Measurements from ENCODE around the gene SULT1A1. TPM values are rescaled to one million over a fixed set of nuclear protein-coding genes. Genes with fewer than 3 reads are reported as not detected.

Gene SULT1A1
- total and polyA plus RNA-seq, 5 donors from 2014 or later, result 6.4 to 19.2 (median 9.4) TPM

GRCh38 chr16:28592511-28592910 lies 17.3 kb downstream of the SULT1A1 start:
- Mint-ChIP-seq H3K27ac (peak overlapping the region in 2 of 3 donors; percentile 49 to 79), H3K27me3 (no peaks in the 10 kb centered on the region), H3K4me1 (peaks cover 0 to 3% (median 1%) of the 10 kb centered on the region in 4 donors), H3K9me3 (no peaks in the 10 kb centered on the region), H3K4me3 (no peak overlapping the region), H3K36me3 (peaks cover 24% of the 10 kb centered on the region)
- Histone ChIP-seq H3K27ac (ENCODE audit: insufficient read depth, low read length, poor library complexity, severe bottlenecking) (no peak overlapping the region), H3K27me3 (ENCODE audit: control insufficient read depth, insufficient read depth, low read length) (no peaks in the 10 kb centered on the region), H3K4me1 (ENCODE audit: control insufficient read depth, insufficient read depth, low read length, poor library complexity, severe bottlenecking) (no peaks in the 10 kb centered on the region), H3K4me3 (ENCODE audit: low read depth, low read length) (no peak overlapping the region), H3K36me3 (ENCODE audit: control insufficient read depth, insufficient read depth, low read length) (peaks cover 38% of the 10 kb centered on the region), H3K9me3 (ENCODE audit: control insufficient read depth in 2 of 2, low read length in 2 of 2) (no peaks in the 10 kb centered on the region)
- ATAC-seq (ENCODE audit: low read depth in 2 of 2) (no peak), DNase-seq (no peak)

GRCh38 chr16:28591355-28591754 lies 18.5 kb downstream of the SULT1A1 start:
- H3K4me1 Mint-ChIP-seq, result peaks cover 0 to 3% (median 1%) of the 10 kb centered on the region in 4 donors
- H3K9me3 Mint-ChIP-seq, result no peaks in the 10 kb centered on the region
- Histone ChIP-seq H3K27me3 (ENCODE audit: control insufficient read depth, insufficient read depth, low read length) (no peaks in the 10 kb centered on the region), H3K9me3 (ENCODE audit: control insufficient read depth in 2 of 2, low read length in 2 of 2) (no peaks in the 10 kb centered on the region), H3K4me3 (ENCODE audit: low read depth, low read length) (no peak overlapping the region), H3K36me3 (ENCODE audit: control insufficient read depth, insufficient read depth, low read length) (peaks cover 48% of the 10 kb centered on the region), H3K27ac (ENCODE audit: insufficient read depth, low read length, poor library complexity, severe bottlenecking) (no peak overlapping the region), H3K4me1 (ENCODE audit: control insufficient read depth, insufficient read depth, low read length, poor library complexity, severe bottlenecking) (no peaks in the 10 kb centered on the region)
- no peaks in the 10 kb centered on the region for H3K27me3 Mint-ChIP-seq
- no peak for DNase-seq
- H3K36me3 Mint-ChIP-seq, result peaks cover 30% of the 10 kb centered on the region
- ATAC-seq (ENCODE audit: low read depth in 2 of 2), result no peak
- peak overlapping the region in 1 of 3 donors; percentile 14 for H3K27ac Mint-ChIP-seq
- H3K4me3 Mint-ChIP-seq, result no peak overlapping the region

- Mint-ChIP-seq H3K4me1 (peaks cover 0 to 3% (median 1%) of the 10 kb centered on the region in 4 donors), H3K9me3 (no peaks in the 10 kb centered on the region), H3K4me3 (no peak overlapping the region), H3K27ac (no peak overlapping the region), H3K27me3 (no peaks in the 10 kb centered on the region), H3K36me3 (peaks cover 31% of the 10 kb centered on the region)
- no peak for DNase-seq
- Histone ChIP-seq H3K4me1 (ENCODE audit: control insufficient read depth, insufficient read depth, low read length, poor library complexity, severe bottlenecking) (no peaks in the 10 kb centered on the region), H3K9me3 (ENCODE audit: control insufficient read depth in 2 of 2, low read length in 2 of 2) (no peaks in the 10 kb centered on the region), H3K4me3 (ENCODE audit: low read depth, low read length) (no peak overlapping the region), H3K27me3 (ENCODE audit: control insufficient read depth, insufficient read depth, low read length) (no peaks in the 10 kb centered on the region), H3K36me3 (ENCODE audit: control insufficient read depth, insufficient read depth, low read length) (peaks cover 53% of the 10 kb centered on the region), H3K27ac (ENCODE audit: insufficient read depth, low read length, poor library complexity, severe bottlenecking) (no peak overlapping the region)
- no peak for ATAC-seq (ENCODE audit: low read depth in 2 of 2)
Measured at GRCh38 chr16:28590384-28591340, 19.2 kb downstream of the SULT1A1 start.

- H3K4me3 ChIP-seq (ENCODE audit: low read depth, low read length), result no peak overlapping the region
- no peak overlapping the region for H3K4me3 Mint-ChIP-seq
- peaks cover 60% of the 10 kb centered on the region for H3K36me3 ChIP-seq (ENCODE audit: control insufficient read depth, insufficient read depth, low read length)
- H3K27ac Mint-ChIP-seq, result no peak overlapping the region
- no peak overlapping the region for H3K27ac ChIP-seq (ENCODE audit: insufficient read depth, low read length, poor library complexity, severe bottlenecking)
- H3K27me3 ChIP-seq (ENCODE audit: control insufficient read depth, insufficient read depth, low read length), result no peaks in the 10 kb centered on the region
- H3K9me3 ChIP-seq (ENCODE audit: control insufficient read depth in 2 of 2, low read length in 2 of 2), result no peaks in the 10 kb centered on the region
- no peaks in the 10 kb centered on the region for H3K27me3 Mint-ChIP-seq
- peaks cover 0 to 3% (median 1%) of the 10 kb centered on the region in 4 donors for H3K4me1 Mint-ChIP-seq
- no peaks in the 10 kb centered on the region for H3K4me1 ChIP-seq (ENCODE audit: control insufficient read depth, insufficient read depth, low read length, poor library complexity, severe bottlenecking)
- DNase-seq (no peak), ATAC-seq (ENCODE audit: low read depth in 2 of 2) (no peak)
- no peaks in the 10 kb centered on the region for H3K9me3 Mint-ChIP-seq
- H3K36me3 Mint-ChIP-seq, result peaks cover 37% of the 10 kb centered on the region
Measured at GRCh38 chr16:28589930-28590329, 19.9 kb downstream of the SULT1A1 start.

- DNase-seq, result no peak
- Histone ChIP-seq H3K36me3 (ENCODE audit: control insufficient read depth, insufficient read depth, low read length) (peaks cover 63% of the 10 kb centered on the region), H3K27ac (ENCODE audit: insufficient read depth, low read length, poor library complexity, severe bottlenecking) (no peak overlapping the region), H3K4me3 (ENCODE audit: low read depth, low read length) (no peak overlapping the region), H3K9me3 (ENCODE audit: control insufficient read depth in 2 of 2, low read length in 2 of 2) (no peaks in the 10 kb centered on the region), H3K27me3 (ENCODE audit: control insufficient read depth, insufficient read depth, low read length) (no peaks in the 10 kb centered on the region), H3K4me1 (ENCODE audit: control insufficient read depth, insufficient read depth, low read length, poor library complexity, severe bottlenecking) (no peaks in the 10 kb centered on the region)
- no peaks in the 10 kb centered on the region for H3K27me3 Mint-ChIP-seq
- H3K9me3 Mint-ChIP-seq, result no peaks in the 10 kb centered on the region
- H3K4me1 Mint-ChIP-seq, result peaks cover 0 to 3% (median 1%) of the 10 kb centered on the region in 4 donors
- no peak overlapping the region for H3K4me3 Mint-ChIP-seq
- peaks cover 41% of the 10 kb centered on the region for H3K36me3 Mint-ChIP-seq
- H3K27ac Mint-ChIP-seq, result no peak overlapping the region
- no peak for ATAC-seq (ENCODE audit: low read depth in 2 of 2)
Measured at GRCh38 chr16:28589069-28589468, 20.8 kb downstream of the SULT1A1 start.

- peaks cover 74% of the 10 kb centered on the region for H3K36me3 ChIP-seq (ENCODE audit: control insufficient read depth, insufficient read depth, low read length)
- H3K9me3 ChIP-seq (ENCODE audit: control insufficient read depth in 2 of 2, low read length in 2 of 2), result no peaks in the 10 kb centered on the region
- Mint-ChIP-seq H3K4me1 (no peaks in the 10 kb centered on the region), H3K27me3 (no peaks in the 10 kb centered on the region), H3K36me3 (peaks cover 48% of the 10 kb centered on the region), H3K27ac (peak overlapping the region in 1 of 3 donors; percentile 6), H3K9me3 (no peaks in the 10 kb centered on the region), H3K4me3 (no peak overlapping the region)
- ATAC-seq (ENCODE audit: low read depth in 2 of 2), result no peak
- no peak overlapping the region for H3K4me3 ChIP-seq (ENCODE audit: low read depth, low read length)
- no peak for DNase-seq
- no peak overlapping the region for H3K27ac ChIP-seq (ENCODE audit: insufficient read depth, low read length, poor library complexity, severe bottlenecking)
- H3K4me1 ChIP-seq (ENCODE audit: control insufficient read depth, insufficient read depth, low read length, poor library complexity, severe bottlenecking), result no peaks in the 10 kb centered on the region
- no peaks in the 10 kb centered on the region for H3K27me3 ChIP-seq (ENCODE audit: control insufficient read depth, insufficient read depth, low read length)
Measured at GRCh38 chr16:28587386-28587785, 22.5 kb downstream of the SULT1A1 start.

- DNase-seq (no peak), ATAC-seq (ENCODE audit: low read depth in 2 of 2) (no peak)
- H3K4me3 Mint-ChIP-seq, result no peak overlapping the region
- no peak overlapping the region for H3K27ac Mint-ChIP-seq
- H3K4me1 Mint-ChIP-seq, result no peaks in the 10 kb centered on the region
- H3K36me3 ChIP-seq (ENCODE audit: control insufficient read depth, insufficient read depth, low read length), result peaks cover 77% of the 10 kb centered on the region
- no peaks in the 10 kb centered on the region for H3K9me3 Mint-ChIP-seq
- H3K27me3 Mint-ChIP-seq, result no peaks in the 10 kb centered on the region
- no peaks in the 10 kb centered on the region for H3K4me1 ChIP-seq (ENCODE audit: control insufficient read depth, insufficient read depth, low read length, poor library complexity, severe bottlenecking)
- H3K9me3 ChIP-seq (ENCODE audit: control insufficient read depth in 2 of 2, low read length in 2 of 2), result no peaks in the 10 kb centered on the region
- no peak overlapping the region for H3K4me3 ChIP-seq (ENCODE audit: low read depth, low read length)
- peaks cover 44% of the 10 kb centered on the region for H3K36me3 Mint-ChIP-seq
- H3K27me3 ChIP-seq (ENCODE audit: control insufficient read depth, insufficient read depth, low read length), result no peaks in the 10 kb centered on the region
- no peak overlapping the region for H3K27ac ChIP-seq (ENCODE audit: insufficient read depth, low read length, poor library complexity, severe bottlenecking)
Measured at GRCh38 chr16:28586466-28586865, 23.4 kb downstream of the SULT1A1 start.

- Histone ChIP-seq H3K27ac (ENCODE audit: insufficient read depth, low read length, poor library complexity, severe bottlenecking) (no peak overlapping the region), H3K4me3 (ENCODE audit: low read depth, low read length) (no peak overlapping the region), H3K36me3 (ENCODE audit: control insufficient read depth, insufficient read depth, low read length) (peaks cover 76% of the 10 kb centered on the region), H3K4me1 (ENCODE audit: control insufficient read depth, insufficient read depth, low read length, poor library complexity, severe bottlenecking) (no peaks in the 10 kb centered on the region), H3K27me3 (ENCODE audit: control insufficient read depth, insufficient read depth, low read length) (no peaks in the 10 kb centered on the region), H3K9me3 (ENCODE audit: control insufficient read depth in 2 of 2, low read length in 2 of 2) (no peaks in the 10 kb centered on the region)
- ATAC-seq (ENCODE audit: low read depth in 2 of 2) (no peak), DNase-seq (no peak)
- Mint-ChIP-seq H3K4me3 (no peak overlapping the region), H3K9me3 (no peaks in the 10 kb centered on the region), H3K36me3 (peaks cover 41% of the 10 kb centered on the region), H3K4me1 (no peaks in the 10 kb centered on the region), H3K27me3 (no peaks in the 10 kb centered on the region), H3K27ac (no peak overlapping the region)
Measured at GRCh38 chr16:28585674-28586073, 24.2 kb downstream of the SULT1A1 start.
